Eye (tissue), 1 donor: ENCODE results near the gene TTC21A.

Source experiments
- DNase-seq: peaks from one replicate; pipeline ENCODE4 v3.0.0-alpha.2; 2015

The TTC21A gene

DNA sequence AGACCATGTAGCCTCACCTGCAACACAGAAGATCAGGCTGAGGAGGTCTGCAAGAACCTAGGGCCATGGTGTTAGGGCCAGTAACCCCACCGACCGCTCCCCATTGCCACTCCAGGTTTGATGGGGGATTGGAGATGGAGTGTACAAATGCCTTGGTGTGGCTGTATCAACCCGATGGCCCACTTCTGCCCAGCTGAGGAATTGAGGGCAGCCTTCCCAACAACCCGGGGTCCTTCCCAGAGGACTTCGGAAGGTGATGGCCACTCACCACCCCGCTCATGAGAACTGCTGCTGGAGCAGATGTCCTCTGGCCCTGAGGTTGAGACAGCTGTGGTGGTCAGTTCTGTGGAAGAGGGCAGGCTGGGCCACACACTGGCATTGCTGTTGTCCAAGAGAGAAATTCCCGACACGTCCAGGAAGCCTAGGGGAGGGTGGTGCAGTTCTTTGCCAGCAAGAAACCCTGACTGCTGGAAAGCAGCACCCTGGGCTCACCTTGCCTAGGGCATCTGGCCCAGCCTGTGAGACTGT, 8.9 kb upstream of the TTC21A start:
- no peak for DNase-seq

DNA sequence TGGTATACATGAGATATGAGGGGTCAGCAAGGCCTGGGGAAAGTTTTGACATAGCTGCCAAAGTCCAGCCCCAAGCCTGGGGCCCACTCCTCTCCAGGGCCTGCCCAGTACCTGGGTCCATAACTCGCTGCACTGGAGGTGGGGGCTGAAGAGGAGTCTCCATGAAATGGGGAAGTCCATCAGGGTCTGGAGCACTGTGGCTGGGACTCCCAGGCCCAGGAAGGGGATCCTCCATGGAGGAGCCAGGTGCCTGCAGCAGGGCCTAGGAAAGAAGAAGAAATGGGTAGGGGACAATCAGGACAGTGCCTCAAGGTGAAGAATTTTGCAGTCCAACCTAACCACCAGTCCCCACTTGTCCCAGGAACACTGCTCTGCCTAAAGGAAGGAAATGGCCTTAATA, 8.2 kb upstream of the TTC21A start:
- no peak for DNase-seq

DNA sequence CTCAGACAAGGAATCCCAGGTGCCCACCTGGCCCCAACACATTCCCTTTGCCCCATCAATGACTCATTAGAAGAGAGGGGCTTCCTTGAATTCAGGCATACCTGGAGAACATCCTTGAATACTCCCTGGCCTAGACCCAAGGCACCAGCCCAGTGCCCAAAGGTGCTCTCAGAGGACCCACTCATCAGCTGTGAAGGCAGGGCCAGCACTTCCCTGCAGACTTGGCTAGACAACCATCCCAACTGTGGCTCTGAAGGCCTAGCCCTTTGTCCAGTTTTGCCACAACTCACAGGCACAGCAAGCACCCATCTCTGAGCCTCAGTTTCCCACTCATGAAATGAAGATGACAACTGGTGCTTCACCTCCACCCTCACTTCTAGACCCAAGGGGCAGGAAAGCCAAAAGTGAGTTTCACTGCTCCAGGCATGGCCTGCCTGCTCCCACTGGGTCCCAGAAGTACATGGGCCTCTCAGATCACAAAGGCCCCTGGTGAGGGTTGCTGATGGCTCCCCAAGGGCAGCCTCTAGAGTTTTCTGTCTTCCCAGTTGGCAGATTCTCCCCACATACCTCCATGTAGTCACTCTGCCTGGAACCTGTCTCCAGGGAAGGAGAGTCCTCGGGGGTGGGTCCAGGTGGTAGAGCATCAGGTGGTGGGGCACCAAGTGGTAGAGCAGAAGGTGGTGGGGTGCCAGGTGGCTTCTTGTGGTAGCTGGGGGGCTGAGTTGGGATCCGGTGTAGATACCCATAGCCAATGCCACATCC, 7.6 kb upstream of the TTC21A start:
- DNase-seq, result no peak

DNA sequence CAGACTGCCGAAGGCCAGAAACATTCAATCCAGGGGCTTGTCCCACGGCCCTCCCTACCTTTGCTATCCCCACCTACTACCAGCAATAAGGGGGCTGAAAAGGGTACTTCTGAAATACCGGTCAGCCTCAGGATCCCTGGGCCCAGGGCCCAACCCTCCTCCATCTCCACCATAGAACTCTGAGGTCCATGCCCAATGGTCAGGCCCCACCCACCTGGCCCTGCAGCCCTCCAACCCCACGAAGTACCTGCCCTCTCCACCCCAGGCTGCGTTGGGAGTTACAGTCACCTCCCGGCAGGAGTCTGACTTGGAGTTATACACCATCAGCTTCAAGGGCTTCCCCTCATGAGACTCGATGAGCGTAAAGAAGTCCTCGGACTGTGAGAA, 7.0 kb upstream of the TTC21A start:
- no peak for DNase-seq

DNA sequence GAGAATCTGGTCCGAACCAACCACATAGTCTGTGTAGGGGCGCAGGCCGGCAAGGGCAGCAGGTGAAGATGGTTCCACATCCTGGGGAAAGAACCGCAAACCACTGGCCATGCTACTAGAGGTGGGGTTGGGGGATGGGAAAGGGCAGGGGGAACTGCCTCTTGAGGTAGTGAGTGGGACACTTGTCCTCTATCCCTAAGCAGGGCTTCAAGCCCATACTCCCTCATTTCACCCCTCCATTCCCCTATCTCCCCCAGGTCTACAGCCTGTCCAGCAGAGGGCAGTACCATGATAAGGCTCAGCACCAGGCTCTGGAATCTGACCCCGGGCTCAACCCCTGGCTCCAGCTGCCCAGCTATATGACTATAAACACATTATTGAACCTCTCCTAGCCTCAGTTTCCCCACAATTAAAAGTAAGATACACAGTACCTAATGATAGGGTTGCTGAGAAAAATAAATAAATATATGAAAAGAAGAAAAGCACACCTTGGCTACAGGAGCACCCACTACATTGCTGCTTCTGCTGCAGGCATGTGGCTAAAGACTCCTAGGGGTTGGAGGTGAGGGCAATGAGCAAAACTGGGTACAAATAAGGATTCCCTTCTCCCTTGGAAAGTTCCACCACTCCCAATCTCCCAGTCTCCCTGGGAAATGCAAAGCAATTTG, 6.3 kb upstream of the TTC21A start:
- DNase-seq, result peak; percentile 45

DNA sequence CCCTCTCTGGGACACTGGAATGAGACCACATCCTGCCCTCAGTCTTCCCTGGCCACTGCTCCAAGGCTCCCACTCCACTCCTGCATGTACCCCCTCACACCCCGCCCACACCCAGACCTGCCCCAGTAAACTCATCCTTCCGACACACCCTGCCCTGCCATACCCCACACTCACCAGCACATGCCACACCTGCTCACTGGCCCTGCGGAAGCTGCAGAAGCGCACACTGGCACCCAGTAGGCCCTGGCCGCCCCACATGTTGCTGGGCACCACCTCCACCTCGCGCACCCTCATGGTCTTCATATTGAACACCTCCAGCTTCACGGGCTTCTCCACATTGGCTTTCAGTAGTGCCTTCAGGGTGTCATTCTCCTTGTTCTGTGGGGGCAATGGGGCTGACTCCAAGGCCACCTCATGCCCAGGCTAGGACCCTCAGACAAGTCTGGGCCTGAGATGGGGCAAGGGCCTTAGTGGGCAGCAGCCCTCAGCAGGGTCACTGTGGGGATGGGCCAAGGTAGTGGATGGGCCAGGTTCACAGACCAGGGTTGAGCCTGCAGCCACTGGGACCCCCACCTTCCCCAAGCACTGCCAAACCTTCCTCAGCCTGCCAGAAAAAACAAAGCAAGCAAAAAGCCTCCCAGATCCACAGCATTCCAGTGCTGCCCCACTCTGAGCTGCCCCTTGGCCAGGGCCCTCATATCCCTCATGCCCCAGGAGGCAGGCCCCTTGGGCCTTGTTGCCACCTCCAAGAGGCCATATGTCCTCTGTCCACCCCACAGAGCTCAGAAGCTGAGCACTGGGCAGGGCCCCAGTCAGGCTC, 4.8 kb upstream of the TTC21A start:
- no peak for DNase-seq

DNA sequence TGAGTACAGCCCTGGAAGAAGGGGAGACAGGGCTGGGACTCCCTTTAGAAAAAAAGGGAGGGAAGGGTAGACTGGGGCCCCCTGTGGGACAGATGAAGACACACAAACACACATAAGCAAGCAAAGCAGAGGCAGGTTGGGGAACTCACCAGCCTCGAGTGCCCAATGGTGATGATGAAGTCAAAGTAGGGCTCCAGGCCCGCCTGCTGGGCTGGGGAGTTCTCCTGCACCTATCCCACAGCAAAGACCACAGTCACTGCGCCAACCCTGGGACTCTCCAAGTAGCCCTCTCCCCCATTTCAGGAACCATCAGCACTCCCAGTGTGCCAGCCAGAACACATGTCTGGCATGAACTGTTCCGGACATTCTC, 4.2 kb upstream of the TTC21A start:
- DNase-seq, result no peak

DNA sequence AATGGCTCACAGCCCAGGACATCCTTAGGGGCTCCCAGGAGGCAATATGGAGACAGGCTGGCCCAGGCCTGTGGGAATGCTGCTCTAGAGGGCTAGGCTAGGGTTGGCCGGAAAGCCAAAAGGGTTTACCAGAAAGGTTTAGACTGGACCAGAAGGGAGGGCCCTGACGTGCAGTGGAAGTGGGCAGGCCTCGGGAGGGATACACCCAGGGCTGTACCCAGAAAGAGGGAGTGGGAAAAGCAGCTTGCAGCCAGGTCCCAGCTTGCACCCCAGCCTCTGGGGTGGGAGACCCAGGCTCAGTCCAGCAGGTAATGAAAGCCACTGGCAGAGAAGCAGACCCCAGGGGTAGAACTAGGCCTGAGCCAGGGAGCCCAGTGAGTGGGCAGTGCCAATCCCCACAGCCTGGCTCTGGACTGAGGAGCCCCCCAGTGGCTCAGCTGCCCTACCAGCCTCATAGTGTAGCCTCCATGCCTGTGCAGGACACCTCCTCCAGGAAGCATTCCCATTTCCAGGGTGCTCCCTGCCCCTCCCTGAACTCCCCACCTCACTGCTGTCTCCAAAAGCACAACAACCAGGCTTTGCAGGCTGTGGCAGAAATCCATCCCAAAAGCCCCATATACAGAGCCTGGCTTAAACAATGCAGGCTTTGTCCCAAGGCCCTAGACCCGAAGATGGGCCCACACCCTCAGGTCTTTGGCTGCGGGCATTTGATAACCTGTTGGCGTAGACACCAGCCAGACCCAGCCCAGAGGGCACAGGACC, 3.5 kb upstream of the TTC21A start:
- no peak for DNase-seq

DNA sequence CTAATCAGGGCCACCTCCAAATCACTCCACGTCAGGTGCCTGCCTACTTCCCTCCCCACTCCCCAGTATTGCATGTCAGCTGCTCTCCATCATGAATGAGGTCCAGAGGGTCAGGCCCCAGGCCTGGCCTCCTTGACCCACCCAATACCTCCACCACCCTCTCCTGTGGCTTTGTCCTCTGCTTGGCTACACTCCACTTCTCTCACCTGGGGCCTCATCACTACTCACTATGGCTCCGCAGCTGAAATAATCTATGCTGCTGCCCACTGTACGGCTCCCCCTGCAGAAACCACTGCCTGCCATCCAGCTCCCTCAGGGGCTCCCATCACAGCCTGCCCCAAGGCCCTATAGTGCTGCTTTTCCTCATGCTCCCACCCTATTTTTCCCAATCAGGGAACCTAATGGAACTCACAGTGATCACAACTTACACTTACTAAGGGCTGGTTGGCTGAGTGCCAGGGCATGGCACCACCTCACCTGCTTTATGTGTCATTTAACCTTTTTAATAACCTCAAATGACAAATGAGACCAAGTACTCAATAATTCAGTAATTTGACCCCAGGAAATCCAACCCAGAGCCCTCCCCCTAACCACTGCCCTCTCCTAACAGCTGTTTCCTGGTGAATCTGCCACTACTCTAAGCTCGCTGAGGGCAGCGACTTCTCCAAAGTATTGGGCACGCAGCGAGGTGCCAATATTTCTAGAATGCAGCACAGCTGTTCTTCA, 2.4 kb upstream of the TTC21A start:
- DNase-seq, result no peak

DNA sequence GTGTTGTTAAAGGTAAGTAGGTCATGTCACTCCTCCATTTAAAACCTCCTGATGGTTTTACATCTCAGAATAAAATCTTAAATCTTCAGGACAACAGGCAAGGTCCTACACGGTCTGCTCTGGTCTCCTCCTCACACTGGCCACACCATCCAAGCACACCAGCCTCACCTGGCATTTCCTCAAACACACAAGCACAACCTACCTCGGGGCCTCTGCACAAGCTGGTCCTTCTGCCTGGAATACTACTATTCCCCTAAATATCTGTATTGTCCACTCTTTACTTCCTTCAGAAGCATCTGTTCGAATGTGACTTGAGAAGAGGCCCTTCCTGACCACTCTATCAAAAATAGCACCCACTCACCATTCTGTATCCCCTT, 1.8 kb upstream of the TTC21A start:
- no peak for DNase-seq

DNA sequence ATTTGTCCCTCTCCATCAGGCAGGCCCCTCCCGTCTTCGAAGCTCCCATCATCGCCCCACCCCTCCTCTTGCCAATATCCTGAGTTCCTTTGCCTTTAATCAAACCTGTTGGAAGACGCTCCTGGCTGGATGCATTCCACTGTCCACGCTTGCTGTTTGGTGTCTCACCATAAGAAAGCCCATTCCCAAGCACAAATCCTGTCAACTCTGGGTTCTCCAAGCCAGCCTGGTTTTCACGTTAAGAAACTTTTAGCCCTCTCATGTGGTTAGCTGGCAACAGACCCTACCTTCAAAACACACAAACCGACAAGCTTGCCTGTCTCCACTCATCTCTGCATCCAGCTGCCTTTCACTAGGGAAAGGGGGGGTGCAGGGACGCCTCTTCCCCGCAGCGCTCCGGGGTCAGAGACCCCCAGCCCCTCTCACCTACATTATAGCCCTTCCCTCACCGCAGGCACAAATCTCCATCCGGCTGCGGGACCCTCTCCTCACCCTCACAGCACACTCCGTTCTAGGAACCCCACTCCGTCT, 1.1 kb upstream of the TTC21A start:
- peak; percentile 64 for DNase-seq

DNA sequence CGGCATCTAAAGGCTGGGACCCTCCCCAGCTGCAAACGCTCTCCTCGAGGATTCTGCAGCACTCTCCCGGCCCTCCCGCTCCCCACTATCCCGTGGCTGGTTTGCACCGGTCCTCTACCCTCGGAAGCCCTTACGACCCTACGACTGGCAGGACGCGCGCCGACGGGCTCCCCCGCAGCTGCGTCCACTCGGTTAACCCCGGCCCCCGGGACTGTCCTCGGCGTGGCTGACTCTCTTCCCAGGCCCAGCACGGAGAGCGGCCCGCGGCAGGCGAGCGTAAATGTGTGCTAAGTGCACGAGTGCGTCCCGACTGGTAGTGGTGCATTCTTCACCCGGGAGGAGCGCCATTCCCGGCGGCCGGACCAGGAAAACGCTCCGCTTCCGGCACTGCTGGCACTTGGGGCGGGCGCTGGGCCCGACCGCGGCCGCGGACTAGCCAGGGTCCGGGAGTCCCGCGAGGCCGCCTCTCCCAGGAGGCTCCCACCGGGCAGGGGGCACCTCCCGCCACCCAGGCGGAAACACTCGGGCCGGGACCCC, 561 bp upstream of the TTC21A start:
- peak; percentile 83 for DNase-seq

DNA sequence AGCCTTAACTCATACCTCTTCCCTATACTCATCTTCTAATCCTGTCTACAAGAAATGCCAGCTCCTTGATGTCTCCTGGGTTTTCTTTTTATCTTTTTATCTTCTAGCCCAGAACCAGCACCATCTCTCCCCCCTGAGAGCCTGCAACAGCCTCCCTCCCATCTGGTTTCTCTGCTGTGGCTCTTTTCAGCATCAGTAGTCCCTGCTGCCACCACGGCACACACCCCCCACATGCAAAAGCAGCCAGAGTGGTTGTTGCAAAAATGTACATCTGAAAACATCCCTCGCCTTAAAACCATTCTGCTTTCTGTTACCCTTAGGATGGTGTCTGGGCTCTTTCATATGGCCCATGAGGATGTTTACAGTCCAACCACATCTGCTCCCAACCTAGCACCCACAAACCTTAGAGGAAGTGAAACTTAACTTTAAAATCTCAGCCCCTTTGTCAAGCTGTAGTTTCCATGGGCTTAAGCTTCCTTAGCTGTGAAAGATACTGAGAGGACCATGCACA, 775 bp downstream of the TTC21A start:
- DNase-seq, result no peak

DNA sequence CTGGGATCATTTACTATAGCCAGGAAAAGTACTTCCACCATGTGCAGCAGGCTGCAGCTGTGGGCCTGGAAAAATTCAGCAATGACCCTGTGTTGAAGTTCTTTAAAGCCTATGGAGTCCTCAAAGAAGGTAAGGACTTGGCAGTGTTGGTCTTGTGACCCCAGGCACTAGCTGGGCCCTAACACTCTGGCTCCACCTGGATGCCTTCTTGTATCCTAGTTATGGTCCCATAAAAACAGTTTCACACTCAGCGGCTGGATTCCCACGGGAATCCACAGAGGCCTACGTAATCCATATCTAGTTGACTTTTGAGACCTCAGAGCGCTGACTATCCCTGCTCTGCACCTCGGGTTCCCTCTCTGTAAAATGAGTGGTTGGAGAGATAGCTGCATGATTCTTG, 1.6 kb downstream of the TTC21A start:
- DNase-seq, result no peak

DNA sequence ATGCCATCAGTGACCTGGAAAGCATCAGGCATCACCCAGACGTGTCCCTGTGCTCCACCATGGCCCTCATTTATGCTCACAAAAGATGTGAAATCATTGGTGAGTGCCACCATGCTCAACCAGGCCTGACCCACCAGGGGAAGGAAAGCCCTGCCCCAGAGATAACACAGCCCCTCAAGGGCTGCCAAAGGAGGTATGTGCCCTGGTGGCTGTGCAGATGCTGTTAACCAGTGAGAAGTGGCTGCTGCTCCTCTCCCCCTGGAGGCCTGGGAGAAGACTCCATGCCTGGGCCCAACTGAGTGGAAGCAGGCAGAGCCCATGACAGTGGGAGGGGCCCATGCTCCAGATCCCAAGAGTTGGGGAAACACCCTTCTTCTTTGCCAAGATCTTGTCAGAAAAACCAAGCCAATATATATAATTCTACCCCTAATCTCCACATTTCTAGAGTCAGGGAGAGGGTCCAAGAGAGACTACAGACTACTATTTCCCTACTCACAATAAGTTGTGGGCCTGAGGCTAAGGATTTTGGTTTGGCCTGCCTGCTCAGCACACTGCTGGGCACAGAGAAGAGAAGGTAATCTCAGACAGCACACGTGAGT, 2.7 kb downstream of the TTC21A start:
- no peak for DNase-seq

DNA sequence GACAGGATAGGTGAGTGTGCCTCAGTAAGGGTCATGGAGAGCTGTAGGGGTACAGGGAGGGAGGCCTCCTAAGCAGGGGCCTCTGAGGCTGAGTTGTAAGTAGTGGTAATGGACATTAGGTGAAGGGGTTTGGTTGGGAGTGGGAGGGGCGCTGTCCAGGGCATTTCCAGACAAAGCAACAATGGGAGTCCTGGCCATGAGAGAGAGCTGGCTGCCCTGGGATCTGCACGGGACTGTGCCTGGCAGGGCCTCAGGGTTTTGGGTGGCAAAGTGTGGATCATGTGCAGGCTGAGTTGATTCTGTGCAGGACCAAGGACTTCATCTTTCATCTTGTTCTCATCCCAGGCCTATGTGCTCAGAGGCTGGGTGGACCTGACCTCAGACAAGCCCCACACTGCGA, 4.6 kb downstream of the TTC21A start:
- no peak for DNase-seq

DNA sequence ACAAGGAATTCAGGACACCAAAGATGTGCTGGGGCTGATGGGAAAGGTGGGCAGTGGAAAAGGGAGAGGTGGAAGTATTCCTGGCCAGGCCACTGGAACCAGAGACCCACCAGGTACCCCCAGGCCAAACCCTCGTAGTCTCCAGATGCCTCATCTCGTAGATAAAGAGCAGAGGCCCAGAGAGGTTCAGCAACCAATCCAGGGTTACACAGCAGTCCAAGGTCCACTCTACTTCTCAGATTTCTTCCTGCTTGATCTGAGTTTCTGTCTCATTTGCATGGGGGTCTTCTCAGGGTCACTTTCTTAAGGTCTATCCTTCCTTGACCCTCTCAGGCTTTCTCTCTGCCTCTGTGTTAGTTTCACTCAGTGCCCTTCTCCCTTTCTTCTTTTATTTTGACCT, 5.1 kb downstream of the TTC21A start:
- DNase-seq, result no peak

DNA sequence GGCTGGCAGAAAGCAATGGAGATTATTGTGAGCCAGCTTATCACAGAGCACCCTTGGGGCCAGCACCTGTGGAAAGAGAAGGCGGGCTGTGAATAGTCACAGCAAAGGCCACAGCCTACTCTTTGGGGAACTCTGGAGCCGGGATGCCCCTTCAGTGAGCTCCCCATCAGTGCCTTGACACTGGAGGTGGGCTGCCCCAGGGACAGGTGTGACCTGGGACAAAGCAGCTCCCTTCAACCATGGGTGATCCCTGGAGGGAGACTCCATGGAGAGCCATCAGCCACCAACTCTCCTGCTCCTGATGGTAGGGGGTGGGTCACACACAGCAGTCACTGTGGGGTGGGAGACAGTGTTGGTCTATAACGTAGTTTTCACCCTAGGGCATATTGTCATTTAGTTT, 5.8 kb downstream of the TTC21A start:
- no peak for DNase-seq

DNA sequence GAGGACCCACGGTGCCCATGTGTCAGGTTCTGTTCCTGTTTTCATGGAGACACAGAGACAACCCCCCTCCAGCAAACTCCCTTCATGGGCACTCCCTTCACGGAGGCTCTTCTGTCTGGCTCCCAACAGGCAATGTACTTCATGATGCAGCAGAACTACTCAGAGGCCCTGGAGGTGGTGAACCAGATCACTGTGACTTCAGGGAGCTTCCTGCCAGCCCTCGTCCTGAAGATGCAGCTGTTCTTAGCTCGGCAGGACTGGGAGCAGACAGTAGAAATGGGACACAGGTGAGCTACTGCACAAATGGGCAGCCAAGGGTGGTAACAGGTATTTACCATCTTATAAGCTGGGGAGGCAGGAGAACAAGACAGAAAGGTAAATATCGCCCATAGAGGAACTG, 7.0 kb downstream of the TTC21A start:
- no peak for DNase-seq

DNA sequence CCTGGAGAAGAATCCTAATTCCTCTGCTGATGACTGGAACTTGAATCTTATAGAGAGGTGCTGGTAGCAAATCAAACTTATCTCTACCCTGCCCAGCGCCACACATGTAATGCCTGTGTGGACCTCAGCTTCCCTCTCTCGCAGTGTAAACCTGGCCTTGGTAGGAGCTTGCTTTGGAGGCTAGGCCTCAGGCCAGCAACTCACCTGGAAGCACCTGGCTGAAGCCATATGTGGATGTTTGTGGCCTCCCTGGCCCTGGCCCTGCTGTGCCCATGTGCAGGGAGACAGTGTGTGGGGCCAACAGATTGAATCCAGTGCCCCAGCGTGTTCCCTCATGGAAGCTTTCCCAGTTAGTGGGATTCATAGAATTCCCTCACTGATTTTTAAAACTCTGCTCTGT, 8.4 kb downstream of the TTC21A start:
- no peak for DNase-seq

DNA sequence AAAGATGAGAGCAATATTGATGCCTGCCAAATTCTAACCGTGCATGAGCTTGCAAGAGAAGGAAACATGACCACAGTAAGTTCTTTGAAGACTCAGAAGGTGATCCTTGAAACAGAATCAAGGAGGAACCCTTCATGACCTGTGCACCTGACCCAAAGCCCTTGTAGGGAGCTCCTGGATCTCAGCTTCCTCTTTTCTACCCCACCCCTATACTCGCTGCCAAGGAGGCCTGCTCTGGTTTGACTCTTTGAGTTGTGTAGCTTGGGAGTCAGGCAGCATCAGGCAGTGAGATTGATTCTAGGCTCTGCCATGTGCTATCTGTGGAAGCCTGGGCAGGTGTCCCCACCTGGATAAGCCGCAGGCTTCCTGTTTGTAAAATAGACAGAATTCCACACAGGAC, 10.6 kb downstream of the TTC21A start:
- no peak for DNase-seq
